D721Med (cell line): ENCODE measurements around the gene PRL.

Experiments used
- DNase-seq: peaks from one replicate; pipeline ENCODE4 v3.0.0; 2011; ENCODE audit warnings: low spot score; ENCODE audit not compliant: insufficient read length
- FAIRE-seq: peaks from 2 replicates; lab custom pipeline; 2011; peaks lifted over from hg19 to GRCh38; lab: Jason Lieb, UNC
- CTCF ChIP-seq: IDR thresholded peaks from 2 replicates; pipeline ENCODE4 v1.5.1; 2012; ENCODE audit warnings: mild to moderate bottlenecking, control low read depth; ENCODE audit not compliant: insufficient read depth; ENCODE audit errors: missing control alignments

The PRL gene

GRCh38 chr6:22249711-22250350 lies 47.0 kb downstream of the PRL start:
- TF ChIP-seq CTCF, result no peak
- peak; percentile 66 for FAIRE-seq
- no peak for DNase-seq

- TF ChIP-seq CTCF, result no peak
- FAIRE-seq (no peak), DNase-seq (no peak)
Observed at GRCh38 chr6:22248513-22249308, 48.1 kb downstream of the PRL start.

- TF ChIP-seq CTCF, result no peak
- DNase-seq (no peak), FAIRE-seq (no peak)
Observed at GRCh38 chr6:22247916-22248482, 48.8 kb downstream of the PRL start.

- FAIRE-seq, result no peak
- TF ChIP-seq CTCF, result no peak
- no peak for DNase-seq
Observed at GRCh38 chr6:22240025-22240424, 56.8 kb downstream of the PRL start.

- TF ChIP-seq CTCF, result no peak
- FAIRE-seq (no peak), DNase-seq (no peak)
Observed at GRCh38 chr6:22239261-22239921, 57.4 kb downstream of the PRL start.

GRCh38 chr6:22238861-22239260 lies 58.0 kb downstream of the PRL start:
- DNase-seq (no peak), FAIRE-seq (no peak)
- no peak for TF ChIP-seq CTCF

GRCh38 chr6:22237526-22237925 lies 59.3 kb downstream of the PRL start:
- FAIRE-seq (no peak), DNase-seq (no peak)
- no peak for TF ChIP-seq CTCF
